ENCODE results near the gene ZFR2.

DNA sequence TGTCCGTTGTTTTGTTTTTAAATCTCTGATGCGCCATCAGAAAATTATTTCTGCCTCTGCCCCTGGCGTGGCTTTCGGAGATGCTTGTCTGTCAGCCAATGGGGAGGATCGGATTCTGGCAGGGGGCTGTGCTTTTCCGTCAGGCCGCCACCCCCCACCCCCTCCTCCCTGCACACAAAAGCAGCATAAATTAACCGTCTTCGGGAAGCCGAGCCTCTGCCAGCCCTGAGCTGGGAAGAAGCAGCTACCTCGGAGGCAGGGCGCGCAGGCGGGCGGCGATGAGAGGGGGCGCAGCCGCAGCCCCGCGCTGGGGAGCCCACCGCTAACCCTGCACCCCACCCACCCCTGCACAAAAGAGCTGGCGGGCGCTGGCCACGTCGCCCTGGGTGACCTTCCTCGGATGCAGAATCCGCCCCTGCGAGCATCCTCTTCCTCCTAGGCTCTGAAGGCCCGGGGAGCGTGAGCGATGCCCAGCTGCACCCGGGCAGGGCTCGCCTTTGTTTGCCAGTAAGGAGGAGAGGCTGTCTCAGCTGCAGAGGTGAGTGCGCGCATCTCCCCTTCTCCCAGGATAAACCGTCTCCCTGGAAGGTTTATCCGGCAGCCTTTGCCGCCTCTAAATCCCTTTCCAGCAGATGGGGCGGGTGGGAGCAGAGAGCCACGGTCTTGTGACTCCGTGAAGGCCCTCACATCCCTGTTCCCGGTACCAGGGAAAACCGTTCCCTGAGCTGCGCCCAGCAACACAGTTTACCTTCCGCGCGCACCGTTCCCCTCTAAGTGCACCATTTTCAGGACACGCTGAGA, 11.8 kb upstream of the ZFR2 start, which contains the start of gene ATCAY:
- TF ChIP-seq EZH2 (IDR thresholded peaks at IDR 0.05; ENCODE audit: insufficient read depth, poor library complexity, severe bottlenecking): no peak
- TF ChIP-seq EZH2phosphoT487 (IDR thresholded peaks at IDR 0.05; ENCODE audit: insufficient read depth, low read depth): 0 out of 2 replicates have a peak, but pooled peaks have one; percentile 13

All from GM23248 (cell line).